CD14-positive monocyte (primary cell): ENCODE measurements around the gene SLK. TPM values are rescaled to one million over a fixed set of nuclear protein-coding genes. Genes with fewer than 3 reads are reported as not detected.

ENCODE experiments used
- DNase-seq, 3 donors: peaks; one replicate each; pipeline ENCODE4 v3.0.0-alpha.2; 2011 to 2022
- H2AFZ ChIP-seq: 2 replicates; pipeline ENCODE4 v1.6.0; 2012; ENCODE audit warnings: mild to moderate bottlenecking, low read depth, low read length, inconsistent platforms; ENCODE audit not compliant: insufficient read depth, poor library complexity, severe bottlenecking
- H3K27ac ChIP-seq, 2 donors: 1 replicate in 1 of 2; 2 replicates in 1 of 2; pipeline ENCODE4 v1.5.1; 2012 to 2013; ENCODE audit warnings: low read length in 2 of 2, control low read depth in 1 of 2, inconsistent platforms in 1 of 2, low read depth in 1 of 2, mild to moderate bottlenecking in 1 of 2
- H3K27me3 ChIP-seq, 2 donors: one replicate each; pipeline versions ENCODE4 v1.6.0 to v1.6.1; 2011 to 2013; ENCODE audit warnings: low read length in 2 of 2; ENCODE audit not compliant: control insufficient read depth in 2 of 2, insufficient read depth in 2 of 2
- H3K36me3 ChIP-seq, 2 donors: replicated peaks in 1 of 2; 1 replicate in 1 of 2; 2 replicates in 1 of 2; pipeline versions ENCODE4 v1.5.1 to v1.6.1; 2012 to 2013; ENCODE audit warnings: low read length in 2 of 2, control low read depth in 1 of 2, inconsistent platforms in 1 of 2, mild to moderate bottlenecking in 1 of 2; ENCODE audit not compliant: insufficient read depth in 2 of 2, control insufficient read depth in 1 of 2
- H3K4me1 ChIP-seq, 2 donors: 1 replicate in 1 of 2; 2 replicates in 1 of 2; pipeline versions ENCODE4 v1.5.1 to v1.6.1; 2012 to 2013; ENCODE audit warnings: low read length in 2 of 2, control low read depth in 1 of 2, inconsistent platforms in 1 of 2, mild to moderate bottlenecking in 1 of 2, moderate library complexity in 1 of 2; ENCODE audit not compliant: insufficient read depth in 2 of 2, control insufficient read depth in 1 of 2
- H3K4me2 ChIP-seq: replicated peaks from 2 replicates; pipeline ENCODE3; 2012; ENCODE audit warnings: low read length, moderate library complexity, mild to moderate bottlenecking; ENCODE audit not compliant: poor library complexity, severe bottlenecking; ENCODE audit errors: extremely low read depth
- H3K4me3 ChIP-seq, 3 experiments: fragments of 200-600 bp in 1 of 3; sonication (generic) in 1 of 3; replicated peaks in 1 of 3; 1 replicate in 2 of 3; 2 replicates in 1 of 3; pipeline ENCODE4 v1.5.1; 2011 to 2013; ENCODE audit warnings: low read length in 3 of 3, mild to moderate bottlenecking in 3 of 3, control low read depth in 2 of 3, low read depth in 2 of 3, inconsistent platforms in 1 of 3, moderate library complexity in 1 of 3
- H3K79me2 ChIP-seq: 2 replicates; pipeline ENCODE4 v1.6.0; 2012; ENCODE audit warnings: mild to moderate bottlenecking, control low read depth, inconsistent platforms, low read length, moderate library complexity; ENCODE audit not compliant: insufficient read depth
- H3K9ac ChIP-seq: 2 replicates; pipeline ENCODE4 v1.6.0; 2017; ENCODE audit warnings: low read length, mild to moderate bottlenecking; ENCODE audit not compliant: insufficient read depth, poor library complexity, severe bottlenecking
- H3K9me3 ChIP-seq, 2 donors: replicated peaks in 1 of 2; 1 replicate in 1 of 2; 2 replicates in 1 of 2; pipeline versions ENCODE4 v1.5.1 to v1.6.1; 2012 to 2013; ENCODE audit warnings: low read length in 2 of 2, control low read depth in 1 of 2; ENCODE audit not compliant: control insufficient read depth in 1 of 2, insufficient read depth in 1 of 2
- H4K20me1 ChIP-seq: 2 replicates; pipeline ENCODE4 v1.6.0; 2012; ENCODE audit warnings: mild to moderate bottlenecking, low read length, control low read depth, moderate library complexity; ENCODE audit not compliant: insufficient read depth
- H3K27ac Mint-ChIP-seq, 7 donors: one replicate each; pipeline ENCODE4 v1.8.0; 2020; ENCODE audit warnings: mild to moderate bottlenecking in 7 of 7, mixed read lengths in 7 of 7, moderate library complexity in 6 of 7, inconsistent platforms in 2 of 7
- H3K27me3 Mint-ChIP-seq, 3 donors: one replicate each; pipeline ENCODE4 v1.8.0; 2021 to 2022; ENCODE audit warnings: low read depth in 3 of 3, mild to moderate bottlenecking in 3 of 3, mixed read lengths in 3 of 3, moderate library complexity in 3 of 3, inconsistent platforms in 1 of 3
- H3K36me3 Mint-ChIP-seq, 2 donors: one replicate each; pipeline ENCODE4 v1.8.0; 2020; ENCODE audit warnings: mixed read lengths in 2 of 2, inconsistent platforms in 1 of 2, mild to moderate bottlenecking in 1 of 2
- H3K4me1 Mint-ChIP-seq: one replicate; pipeline ENCODE4 v1.8.0; 2020; ENCODE audit warnings: mild to moderate bottlenecking, mixed read lengths
- H3K4me3 Mint-ChIP-seq, 2 donors: one replicate each; pipeline ENCODE4 v1.8.0; 2020; ENCODE audit warnings: mild to moderate bottlenecking in 2 of 2, mixed read lengths in 2 of 2, moderate library complexity in 1 of 2
- H3K9me3 Mint-ChIP-seq, 7 donors: one replicate each; pipeline ENCODE4 v1.8.0; 2020 to 2022; ENCODE audit warnings: mixed read lengths in 7 of 7, mild to moderate bottlenecking in 6 of 7, moderate library complexity in 6 of 7, inconsistent platforms in 2 of 7
- WGBS: methylation state at CpG from one replicate; pipeline ENCODE4 v1.1.5; 2013; ENCODE audit warnings: missing lambda C conversion rate; ENCODE audit not compliant: insufficient coverage; 5-methylcytosine and 5-hydroxymethylcytosine counted together
- intact Hi-C, 2 donors: fragments of 100-400 bp; cut with micrococcal nuclease; formaldehyde crosslinking; loops; one replicate each; pipeline versions ENCODE4 v1.15.0 to v1.15.1; 2023
- polyA plus RNA-seq, 3 donors: library from polyadenylated mRNA; depleted of rRNA in 1 of 3; unstranded in 2 of 3; stranded (reverse) in 1 of 3; fragments of 300-500 nt in 2 of 3; fragments of >200 nt in 1 of 3; fragmentation: Illumina TruSeq in 2 of 3; gene quantifications; 1 replicate in 2 of 3; 2 replicates in 1 of 3; pipeline ENCODE4 v1.2.3, GENCODE V29; 2012 to 2021
- TF ChIP-seq, protein P1 (sequence below): fragments of 200-600 bp; IDR thresholded peaks from one replicate; pipeline ENCODE4 v1.8.0; 2022; ENCODE audit warnings: antibody characterized with exemption, mild to moderate bottlenecking

SLK gene
- polyA plus RNA-seq, 3 donors = 2.9 to 6.5 (median 4.4) TPM

DNA sequence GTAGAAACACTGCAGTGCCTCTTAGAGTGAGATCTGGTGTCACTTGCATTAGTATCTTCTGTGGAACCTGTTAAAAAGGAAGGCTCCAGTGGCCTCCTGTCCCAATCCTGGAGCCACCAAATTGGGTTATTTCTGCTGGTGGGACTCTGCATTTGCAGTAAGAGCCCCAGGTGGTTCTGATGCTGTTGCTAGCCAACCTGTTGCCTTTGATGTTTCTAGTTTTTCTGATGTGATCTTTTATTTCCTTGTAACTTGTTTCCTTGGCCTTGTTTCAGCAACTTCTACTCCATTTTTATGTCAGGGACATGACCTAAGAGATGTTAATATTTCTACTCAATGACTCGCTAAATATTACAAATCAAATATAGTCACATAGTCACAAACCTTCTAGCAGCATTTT, 36.5 kb upstream of the SLK start:
- WGBS = no CpG with 5 or more reads among the region's 1 CpG
- Mint-ChIP-seq H3K4me3 (no peak overlapping the region), H3K9me3 (peaks cover 0 to 2% (median 0%) of the 10 kb centered on the region in 7 donors), H3K27ac (peak overlapping the region in 1 of 7 donors; percentile 50), H3K36me3 (no peaks in the 10 kb centered on the region), H3K4me1 (no peaks in the 10 kb centered on the region), H3K27me3 (peaks cover 0 to 2% (median 0%) of the 10 kb centered on the region in 3 donors)
- H4K20me1 ChIP-seq = no peaks in the 10 kb centered on the region
- H2AFZ ChIP-seq = no peak overlapping the region
- DNase-seq = no peak
- H3K27ac ChIP-seq = no peak overlapping the region
- no peaks in the 10 kb centered on the region for H3K79me2 ChIP-seq
- H3K9me3 ChIP-seq = no peaks in the 10 kb centered on the region
- no peaks in the 10 kb centered on the region for H3K27me3 ChIP-seq
- no peak overlapping the region for H3K4me2 ChIP-seq
- H3K4me3 ChIP-seq = no peak overlapping the region
- H3K9ac ChIP-seq = no peak overlapping the region
- no peaks in the 10 kb centered on the region for H3K4me1 ChIP-seq
- intact Hi-C loops = no loop called here
- H3K36me3 ChIP-seq = no peaks in the 10 kb centered on the region
- TF ChIP-seq, protein P1, sequence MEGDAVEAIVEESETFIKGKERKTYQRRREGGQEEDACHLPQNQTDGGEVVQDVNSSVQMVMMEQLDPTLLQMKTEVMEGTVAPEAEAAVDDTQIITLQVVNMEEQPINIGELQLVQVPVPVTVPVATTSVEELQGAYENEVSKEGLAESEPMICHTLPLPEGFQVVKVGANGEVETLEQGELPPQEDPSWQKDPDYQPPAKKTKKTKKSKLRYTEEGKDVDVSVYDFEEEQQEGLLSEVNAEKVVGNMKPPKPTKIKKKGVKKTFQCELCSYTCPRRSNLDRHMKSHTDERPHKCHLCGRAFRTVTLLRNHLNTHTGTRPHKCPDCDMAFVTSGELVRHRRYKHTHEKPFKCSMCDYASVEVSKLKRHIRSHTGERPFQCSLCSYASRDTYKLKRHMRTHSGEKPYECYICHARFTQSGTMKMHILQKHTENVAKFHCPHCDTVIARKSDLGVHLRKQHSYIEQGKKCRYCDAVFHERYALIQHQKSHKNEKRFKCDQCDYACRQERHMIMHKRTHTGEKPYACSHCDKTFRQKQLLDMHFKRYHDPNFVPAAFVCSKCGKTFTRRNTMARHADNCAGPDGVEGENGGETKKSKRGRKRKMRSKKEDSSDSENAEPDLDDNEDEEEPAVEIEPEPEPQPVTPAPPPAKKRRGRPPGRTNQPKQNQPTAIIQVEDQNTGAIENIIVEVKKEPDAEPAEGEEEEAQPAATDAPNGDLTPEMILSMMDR = no peak

DNA sequence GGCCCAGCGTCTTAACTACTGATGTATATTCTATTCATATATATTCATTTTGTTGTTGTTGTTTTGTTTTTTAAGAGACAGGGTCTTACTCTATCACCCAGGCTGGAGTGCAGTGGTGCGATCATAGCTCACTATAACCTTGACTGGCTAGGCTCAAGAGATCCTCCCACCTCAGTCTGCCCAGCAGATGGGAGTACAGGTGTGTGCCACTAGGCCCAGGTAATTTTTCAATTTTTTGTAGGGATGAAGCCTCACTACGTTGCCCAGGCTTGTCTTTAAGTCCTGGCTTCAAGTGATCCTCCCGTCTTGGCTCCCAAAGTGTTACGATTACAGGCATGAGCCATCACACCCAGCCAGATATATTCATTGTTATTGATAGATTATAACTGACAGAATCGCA, 36.1 kb upstream of the SLK start:
- Mint-ChIP-seq H3K4me1 (no peaks in the 10 kb centered on the region), H3K27ac (no peak overlapping the region), H3K36me3 (no peaks in the 10 kb centered on the region), H3K27me3 (peaks cover 0 to 2% (median 0%) of the 10 kb centered on the region in 3 donors), H3K4me3 (no peak overlapping the region), H3K9me3 (peaks cover 0 to 2% (median 0%) of the 10 kb centered on the region in 7 donors)
- Histone ChIP-seq H3K9ac (no peak overlapping the region), H3K4me3 (no peak overlapping the region), H3K79me2 (no peaks in the 10 kb centered on the region), H3K36me3 (no peaks in the 10 kb centered on the region), H3K4me1 (no peaks in the 10 kb centered on the region), H3K4me2 (no peak overlapping the region), H3K9me3 (no peaks in the 10 kb centered on the region), H4K20me1 (no peaks in the 10 kb centered on the region), H3K27me3 (no peaks in the 10 kb centered on the region), H3K27ac (no peak overlapping the region), H2AFZ (no peak overlapping the region)
- intact Hi-C loops = no loop called here
- WGBS = 100% methylated on average over 2 of the region's 6 CpGs
- TF ChIP-seq, protein P1 = no peak
- no peak for DNase-seq
